Fibroblast of the aortic adventitia (primary cell): ENCODE data around the gene TBXA2R. TPM values are rescaled to one million over a fixed set of nuclear protein-coding genes. Genes with fewer than 3 reads are reported as not detected.

ENCODE experiments used
- DNase-seq: peaks from one replicate; pipeline ENCODE4 v3.0.0-alpha.2; 2010; ENCODE audit warnings: low read depth
- H3K4me3 ChIP-seq: 2 replicates; pipeline ENCODE4 v1.5.1; 2011; ENCODE audit warnings: low read depth, mild to moderate bottlenecking, control low read depth, low read length, moderate library complexity
- CTCF ChIP-seq: IDR thresholded peaks from 2 replicates; pipeline ENCODE4 v1.5.1; 2011; ENCODE audit warnings: mild to moderate bottlenecking, low read length, control low read depth, inconsistent platforms; ENCODE audit not compliant: insufficient read depth
- small RNA-seq: library from RNA; depleted of rRNA; stranded (forward); fragments of <200 nt; gene quantifications from one replicate; pipeline ENCODE3, GENCODE V24; 2012
- total RNA-seq: library from RNA; depleted of rRNA; stranded (reverse); fragments of >200 nt; gene quantifications from 2 replicates; pipeline ENCODE4 v1.2.3, GENCODE V29; 2012; ENCODE audit warnings: low replicate concordance

TBXA2R gene
- total RNA-seq, 1 donor, result 5.0 TPM

- no peak for DNase-seq
- no peak for TF ChIP-seq CTCF
Observed at GRCh38 chr19:3547767-3548282, 58.9 kb downstream of the TBXA2R start.

GRCh38 chr19:3547301-3547731, 59.4 kb downstream of the TBXA2R start:
- DNase-seq, result no peak

More at GRCh38 chr19:3547767-3548282, 58.9 kb downstream of the TBXA2R start:
- no peak overlapping the region for H3K4me3 ChIP-seq

GRCh38 chr19:3546119-3546518, 60.6 kb downstream of the TBXA2R start:
- no peak for DNase-seq
- TF ChIP-seq CTCF, result no peak
- no peak overlapping the region for H3K4me3 ChIP-seq

More at GRCh38 chr19:3547301-3547731, 59.4 kb downstream of the TBXA2R start:
- peak; percentile 72 for TF ChIP-seq CTCF
- H3K4me3 ChIP-seq, result no peak overlapping the region

- H3K4me3 ChIP-seq, result no peak overlapping the region
- DNase-seq, result no peak
- no peak for TF ChIP-seq CTCF
Observed at GRCh38 chr19:3545669-3546034, 61.0 kb downstream of the TBXA2R start.

- no peak overlapping the region for H3K4me3 ChIP-seq
- peak; percentile 97 for TF ChIP-seq CTCF
- DNase-seq, result peak; percentile 49
Observed at GRCh38 chr19:3544742-3545668, 61.7 kb downstream of the TBXA2R start.

Small RNAs within 50 kb of the gene (small RNA-seq; reads per million reads assigned to genes)
- not detected for gene AC005786.1

Other genes starting within 250 kb of the TBXA2R start
- 79.5 and 83.2 TPM in 2 replicates for gene NFIC, start 240.3 kb downstream of the TBXA2R start, total RNA-seq
- gene SMIM24, start 126.3 kb downstream of the TBXA2R start, total RNA-seq, result not detected in 2 replicates
- gene SMIM44, start 123.4 kb downstream of the TBXA2R start, total RNA-seq, result not detected in 2 replicates
- 6.5 and 18.6 TPM in 2 replicates for gene DOHH, start 106.2 kb downstream of the TBXA2R start, total RNA-seq
- gene FZR1, start 100.6 kb downstream of the TBXA2R start, total RNA-seq, result 14.8 and 30.2 TPM in 2 replicates
- gene TEKTIP1, start 67.7 kb downstream of the TBXA2R start, total RNA-seq, result not detected in 2 replicates
- gene MFSD12, start 49.3 kb downstream of the TBXA2R start, total RNA-seq, result 51.7 and 52.6 TPM in 2 replicates
- 56.6 and 219 TPM in 2 replicates for gene HMG20B, start 33.9 kb downstream of the TBXA2R start, total RNA-seq
- under 0.01 and 0.33 TPM in 2 replicates for gene GIPC3, start 21.4 kb downstream of the TBXA2R start, total RNA-seq
- 15.7 and 21.3 TPM in 2 replicates for gene CACTIN, start 19.9 kb upstream of the TBXA2R start, total RNA-seq
- gene PIP5K1C, start 93.6 kb upstream of the TBXA2R start, total RNA-seq, result 12.8 and 32.2 TPM in 2 replicates
- not detected in 2 replicates for gene TJP3, start 101.5 kb upstream of the TBXA2R start, total RNA-seq
- gene APBA3, start 154.8 kb upstream of the TBXA2R start, total RNA-seq, result 15.5 and 39.5 TPM in 2 replicates
- 38.8 and 60.5 TPM in 2 replicates for gene MRPL54, start 155.8 kb upstream of the TBXA2R start, total RNA-seq
- gene RAX2, start 165.4 kb upstream of the TBXA2R start, total RNA-seq, result not detected in 2 replicates
- gene MATK, start 179.5 kb upstream of the TBXA2R start, total RNA-seq, result not detected in 2 replicates